ENCODE data around the gene THSD7A.

The THSD7A gene

GRCh38 chr7:11810043-11810625 is 21.9 kb downstream of the THSD7A start:
- DNase-seq (ENCODE audit: low read depth), result no peak

- DNase-seq (ENCODE audit: low read depth), result no peak
These were observed 25.0 kb downstream of the THSD7A start for GRCh38 chr7:11807000-11807399.

GRCh38 chr7:11804621-11805020 is 27.4 kb downstream of the THSD7A start:
- no peak for DNase-seq (ENCODE audit: low read depth)

GRCh38 chr7:11795231-11795630 is 36.8 kb downstream of the THSD7A start:
- DNase-seq (ENCODE audit: low read depth), result no peak

GRCh38 chr7:11792166-11792565 is 39.8 kb downstream of the THSD7A start:
- no peak for DNase-seq (ENCODE audit: low read depth)

- DNase-seq (ENCODE audit: low read depth), result no peak
These were observed 43.4 kb downstream of the THSD7A start for GRCh38 chr7:11788568-11788967.

- no peak for DNase-seq (ENCODE audit: low read depth)
These were observed 44.5 kb downstream of the THSD7A start for GRCh38 chr7:11787534-11787933.

GRCh38 chr7:11786186-11786585 is 45.8 kb downstream of the THSD7A start:
- DNase-seq (ENCODE audit: low read depth), result no peak

- DNase-seq (ENCODE audit: low read depth), result no peak
These were observed 47.0 kb downstream of the THSD7A start for GRCh38 chr7:11784769-11785536.

- DNase-seq (ENCODE audit: low read depth), result no peak
These were observed 51.9 kb downstream of the THSD7A start for GRCh38 chr7:11779864-11780674.

- no peak for DNase-seq (ENCODE audit: low read depth)
These were observed 56.0 kb downstream of the THSD7A start for GRCh38 chr7:11776039-11776438.

GRCh38 chr7:11775401-11775800 is 56.6 kb downstream of the THSD7A start:
- no peak for DNase-seq (ENCODE audit: low read depth)

GRCh38 chr7:11768263-11768662 is 63.7 kb downstream of the THSD7A start:
- no peak for DNase-seq (ENCODE audit: low read depth)

- no peak for DNase-seq (ENCODE audit: low read depth)
These were observed 64.8 kb downstream of the THSD7A start for GRCh38 chr7:11767148-11767547.

- no peak for DNase-seq (ENCODE audit: low read depth)
These were observed 71.6 kb downstream of the THSD7A start for GRCh38 chr7:11760372-11760771.

- DNase-seq (ENCODE audit: low read depth), result no peak
These were observed 73.3 kb downstream of the THSD7A start for GRCh38 chr7:11758627-11759111.

GRCh38 chr7:11757153-11757552 is 74.8 kb downstream of the THSD7A start:
- no peak for DNase-seq (ENCODE audit: low read depth)

- DNase-seq (ENCODE audit: low read depth), result no peak
These were observed 77.1 kb downstream of the THSD7A start for GRCh38 chr7:11754933-11755332.

- no peak for DNase-seq (ENCODE audit: low read depth)
These were observed 77.9 kb downstream of the THSD7A start for GRCh38 chr7:11754123-11754522.

- no peak for DNase-seq (ENCODE audit: low read depth)
These were observed 78.6 kb downstream of the THSD7A start for GRCh38 chr7:11753433-11753832.

GRCh38 chr7:11751807-11752389 is 80.1 kb downstream of the THSD7A start:
- DNase-seq (ENCODE audit: low read depth), result no peak

- DNase-seq (ENCODE audit: low read depth), result no peak
These were observed 80.7 kb downstream of the THSD7A start for GRCh38 chr7:11751315-11751714.

All from activated T-helper 9 cell treated with anti-CD3 and anti-CD28 coated beads, Interleukin-2, amount 50 U/mL, for 16 hours (primary cell).